SK-N-SH treated with all-trans-retinoic acid at 6 μM for 48 hours (cell line): Measurements from ENCODE around the gene MAP3K2.

Source experiments
- ESRRG ChIP-seq: fragments of 250-450 bp; sonication (Bioruptor Pico); IDR thresholded peaks from 2 replicates; pipeline ENCODE4 v1.6.1; 2021; ENCODE audit warnings: mild to moderate bottlenecking
- PATZ1 ChIP-seq: fragments of 250-450 bp; sonication (Bioruptor Pico); IDR thresholded peaks from 2 replicates; pipeline ENCODE4 v1.8.0; 2020; ENCODE audit warnings: mild to moderate bottlenecking, moderate library complexity, borderline replicate concordance
- POU6F1 ChIP-seq: fragments of 250-450 bp; sonication (Bioruptor Pico); IDR thresholded peaks from 2 replicates; pipeline ENCODE4 v1.8.0; 2021; ENCODE audit warnings: low read depth, mild to moderate bottlenecking, moderate library complexity, borderline replicate concordance
- RARB ChIP-seq: fragments of 250-450 bp; sonication (Bioruptor Pico); IDR thresholded peaks from 2 replicates; pipeline ENCODE4 v1.8.0; 2021; ENCODE audit warnings: mild to moderate bottlenecking, moderate library complexity
- ZC3H10 ChIP-seq: fragments of 250-450 bp; sonication (Bioruptor Pico); IDR thresholded peaks from 2 replicates; pipeline ENCODE4 v1.5.1; 2021; ENCODE audit warnings: mild to moderate bottlenecking, moderate library complexity

GRCh38 chr2:127419112-127419430 is 31.3 kb upstream of the MAP3K2 start:
- TF ChIP-seq PATZ1 (CRISPR knock-in tag) (no peak), ZC3H10 (no peak), RARB (no peak), POU6F1 (CRISPR knock-in tag) (no peak), ESRRG (no peak)
